ENCODE results near the gene RMRP.

RMRP gene

DNA sequence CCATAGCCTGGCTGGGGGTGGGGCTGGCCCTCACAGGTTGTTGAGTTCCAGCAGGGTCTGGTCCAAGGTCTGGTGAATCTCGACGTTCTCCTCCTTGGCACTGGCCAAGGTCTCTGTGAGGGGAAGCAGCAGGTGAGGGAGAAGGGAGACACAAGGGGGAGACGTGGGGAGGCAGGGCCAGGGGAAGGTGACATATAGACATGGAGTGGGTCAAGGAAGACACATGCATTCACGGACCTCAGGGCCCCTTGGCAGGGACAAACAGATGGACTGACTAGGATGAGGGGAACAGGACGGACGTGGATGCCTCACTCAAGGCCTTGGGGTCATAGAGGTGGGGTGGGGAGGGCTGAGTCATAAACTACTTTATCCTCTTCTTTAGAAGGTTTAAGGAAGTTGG, 24.2 kb upstream of the RMRP start:
- H3K27me3 ChIP-seq: peaks cover 3% of the 10 kb centered on the region
- H3K36me3 ChIP-seq: no peaks in the 10 kb centered on the region
- no peak overlapping the region for H3K27ac ChIP-seq
- no peaks in the 10 kb centered on the region for H3K4me1 ChIP-seq (ENCODE audit: control insufficient read depth in 1 of 2, insufficient read depth in 1 of 2, low read depth in 1 of 2, low read length in 1 of 2)
- H3K4me3 ChIP-seq (ENCODE audit: low read depth in 1 of 2, low read length in 1 of 2): no peak overlapping the region
- H3K9me3 ChIP-seq: no peaks in the 10 kb centered on the region
- TF ChIP-seq, protein P1, sequence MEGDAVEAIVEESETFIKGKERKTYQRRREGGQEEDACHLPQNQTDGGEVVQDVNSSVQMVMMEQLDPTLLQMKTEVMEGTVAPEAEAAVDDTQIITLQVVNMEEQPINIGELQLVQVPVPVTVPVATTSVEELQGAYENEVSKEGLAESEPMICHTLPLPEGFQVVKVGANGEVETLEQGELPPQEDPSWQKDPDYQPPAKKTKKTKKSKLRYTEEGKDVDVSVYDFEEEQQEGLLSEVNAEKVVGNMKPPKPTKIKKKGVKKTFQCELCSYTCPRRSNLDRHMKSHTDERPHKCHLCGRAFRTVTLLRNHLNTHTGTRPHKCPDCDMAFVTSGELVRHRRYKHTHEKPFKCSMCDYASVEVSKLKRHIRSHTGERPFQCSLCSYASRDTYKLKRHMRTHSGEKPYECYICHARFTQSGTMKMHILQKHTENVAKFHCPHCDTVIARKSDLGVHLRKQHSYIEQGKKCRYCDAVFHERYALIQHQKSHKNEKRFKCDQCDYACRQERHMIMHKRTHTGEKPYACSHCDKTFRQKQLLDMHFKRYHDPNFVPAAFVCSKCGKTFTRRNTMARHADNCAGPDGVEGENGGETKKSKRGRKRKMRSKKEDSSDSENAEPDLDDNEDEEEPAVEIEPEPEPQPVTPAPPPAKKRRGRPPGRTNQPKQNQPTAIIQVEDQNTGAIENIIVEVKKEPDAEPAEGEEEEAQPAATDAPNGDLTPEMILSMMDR (IDR thresholded peaks at IDR 0.05): no peak

DNA sequence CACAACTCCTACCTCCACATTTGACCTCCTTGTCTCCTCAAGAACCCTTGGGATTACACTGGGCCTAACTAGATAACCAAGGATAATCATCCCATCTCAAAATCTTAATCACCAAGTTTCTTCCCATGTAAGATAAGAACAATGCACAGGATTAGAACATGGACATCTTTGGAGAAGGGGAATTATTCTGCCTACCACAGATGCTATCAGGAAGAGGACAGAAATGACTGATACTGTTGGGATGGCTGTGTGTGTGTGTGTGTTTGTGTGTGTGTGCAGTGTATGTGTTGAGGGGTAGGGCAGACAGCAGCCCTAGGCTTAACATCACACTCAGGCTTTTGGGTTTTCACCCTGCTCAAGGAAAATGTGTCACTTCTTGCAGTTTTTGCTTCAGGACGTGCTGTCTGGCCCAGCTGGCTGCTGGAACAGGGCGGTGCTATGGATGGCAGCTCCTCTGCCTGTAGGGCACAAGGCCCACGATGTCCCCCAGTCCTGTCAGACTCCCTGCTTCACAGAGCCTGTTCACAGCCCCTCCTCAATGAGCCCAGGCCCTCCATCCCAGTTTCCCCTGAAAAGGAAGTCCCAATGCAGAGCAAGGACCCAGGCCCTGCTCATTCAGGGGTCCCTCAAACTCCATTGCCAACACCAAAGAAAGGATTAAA, 23.7 kb upstream of the RMRP start:
- Histone ChIP-seq H3K36me3 (no peaks in the 10 kb centered on the region), H3K4me3 (ENCODE audit: low read depth in 1 of 2, low read length in 1 of 2) (no peak overlapping the region), H3K27ac (no peak overlapping the region), H3K27me3 (peaks cover 8% of the 10 kb centered on the region), H3K9me3 (no peaks in the 10 kb centered on the region), H3K4me1 (ENCODE audit: control insufficient read depth in 1 of 2, insufficient read depth in 1 of 2, low read depth in 1 of 2, low read length in 1 of 2) (no peaks in the 10 kb centered on the region)
- TF ChIP-seq, protein P1 (IDR thresholded peaks at IDR 0.05): no peak

DNA sequence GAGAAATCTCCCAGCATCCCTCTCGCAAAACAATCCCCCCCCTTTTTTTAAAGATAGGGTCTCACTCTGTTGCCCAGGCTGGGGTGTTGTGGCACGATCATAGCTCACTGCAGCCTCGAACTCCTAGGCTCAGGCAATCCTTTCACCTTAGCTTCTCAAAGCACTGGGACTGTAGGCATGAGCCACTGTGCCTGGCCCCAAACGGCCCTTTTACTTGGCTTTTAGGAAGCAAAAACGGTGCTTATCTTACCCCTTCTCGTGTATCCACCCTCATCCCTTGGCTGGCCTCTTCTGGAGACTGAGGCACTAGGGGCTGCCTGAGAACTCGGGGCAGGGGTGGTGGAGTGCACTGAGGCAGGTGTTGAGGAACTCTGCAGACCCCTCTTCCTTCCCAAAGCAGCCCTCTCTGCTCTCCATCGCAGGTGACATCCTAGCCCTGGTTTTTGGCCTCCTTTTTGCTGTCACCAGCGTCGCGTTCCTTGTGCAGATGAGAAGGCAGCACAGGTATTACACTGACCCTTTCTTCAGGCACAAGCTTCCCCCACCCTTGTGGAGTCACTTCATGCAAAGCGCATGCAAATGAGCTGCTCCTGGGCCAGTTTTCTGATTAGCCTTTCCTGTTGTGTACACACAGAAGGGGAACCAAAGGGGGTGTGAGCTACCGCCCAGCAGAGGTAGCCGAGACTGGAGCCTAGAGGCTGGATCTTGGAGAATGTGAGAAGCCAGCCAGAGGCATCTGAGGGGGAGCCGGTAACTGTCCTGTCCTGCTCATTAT, 22.7 kb upstream of the RMRP start:
- no peaks in the 10 kb centered on the region for H3K36me3 ChIP-seq
- TF ChIP-seq, protein P1 (IDR thresholded peaks at IDR 0.05): no peak
- peaks cover 18% of the 10 kb centered on the region for H3K27me3 ChIP-seq
- H3K27ac ChIP-seq: no peak overlapping the region
- no peak overlapping the region for H3K4me3 ChIP-seq (ENCODE audit: low read depth in 1 of 2, low read length in 1 of 2)
- no peaks in the 10 kb centered on the region for H3K9me3 ChIP-seq
- peaks cover 4 to 9% of the 10 kb centered on the region in 2 experiments for H3K4me1 ChIP-seq (ENCODE audit: control insufficient read depth in 1 of 2, insufficient read depth in 1 of 2, low read depth in 1 of 2, low read length in 1 of 2)

DNA sequence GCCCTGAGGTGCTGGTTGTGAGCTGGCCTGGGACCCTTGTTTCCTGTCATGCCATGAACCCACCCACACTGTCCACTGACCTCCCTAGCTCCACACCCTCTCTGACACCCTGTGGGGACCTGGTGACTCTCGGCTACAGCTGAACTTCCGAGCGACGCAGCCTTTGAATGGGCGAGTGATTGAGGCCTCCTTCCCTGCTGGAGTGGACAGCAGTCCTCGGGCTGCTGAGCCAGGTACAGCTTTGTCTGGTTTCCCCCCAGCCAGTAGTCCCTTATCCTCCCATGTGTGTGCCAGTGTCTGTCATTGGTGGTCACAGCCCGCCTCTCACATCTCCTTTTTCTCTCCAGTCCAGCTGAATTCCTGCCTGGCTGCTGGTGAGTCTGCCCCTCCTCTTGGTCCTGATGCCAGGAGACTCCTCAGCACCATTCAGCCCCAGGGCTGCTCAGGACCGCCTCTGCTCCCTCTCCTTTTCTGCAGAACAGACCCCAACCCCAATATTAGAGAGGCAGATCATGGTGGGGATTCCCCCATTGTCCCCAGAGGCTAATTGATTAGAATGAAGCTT, 22.0 kb upstream of the RMRP start:
- Histone ChIP-seq H3K36me3 (no peaks in the 10 kb centered on the region), H3K27ac (no peak overlapping the region), H3K4me1 (ENCODE audit: control insufficient read depth in 1 of 2, insufficient read depth in 1 of 2, low read depth in 1 of 2, low read length in 1 of 2) (peaks cover 4 to 13% of the 10 kb centered on the region in 2 experiments), H3K4me3 (ENCODE audit: low read depth in 1 of 2, low read length in 1 of 2) (no peak overlapping the region), H3K27me3 (peaks cover 25% of the 10 kb centered on the region), H3K9me3 (no peaks in the 10 kb centered on the region)
- TF ChIP-seq, protein P1 (IDR thresholded peaks at IDR 0.05): no peak

DNA sequence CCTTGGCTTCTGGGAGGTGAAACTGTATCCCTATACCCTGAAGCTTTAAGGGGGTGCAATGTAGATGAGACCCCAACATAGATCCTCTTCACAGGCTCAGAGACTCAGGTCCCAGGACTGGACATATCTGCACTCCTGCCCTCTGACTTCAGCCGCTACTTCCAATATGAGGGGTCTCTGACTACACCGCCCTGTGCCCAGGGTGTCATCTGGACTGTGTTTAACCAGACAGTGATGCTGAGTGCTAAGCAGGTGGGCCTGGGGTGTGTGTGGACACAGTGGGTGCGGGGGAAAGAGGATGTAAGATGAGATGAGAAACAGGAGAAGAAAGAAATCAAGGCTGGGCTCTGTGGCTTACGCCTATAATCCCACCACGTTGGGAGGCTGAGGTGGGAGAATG, 21.3 kb upstream of the RMRP start:
- Histone ChIP-seq H3K36me3 (no peaks in the 10 kb centered on the region), H3K27me3 (peaks cover 32% of the 10 kb centered on the region), H3K4me3 (ENCODE audit: low read depth in 1 of 2, low read length in 1 of 2) (no peak overlapping the region), H3K4me1 (ENCODE audit: control insufficient read depth in 1 of 2, insufficient read depth in 1 of 2, low read depth in 1 of 2, low read length in 1 of 2) (peaks cover 4 to 13% of the 10 kb centered on the region in 2 experiments), H3K27ac (no peak overlapping the region), H3K9me3 (no peaks in the 10 kb centered on the region)
- TF ChIP-seq, protein P1 (IDR thresholded peaks at IDR 0.05): no peak

Measured in neutrophil (primary cell).